ENCODE data around the gene RANBP10.
"Not testable (repeated sequence)": the region's sequence is repeated elsewhere in the genome, so short reads cannot be mapped to it uniquely, and the experiment has no call there.

Gene RANBP10

DNA sequence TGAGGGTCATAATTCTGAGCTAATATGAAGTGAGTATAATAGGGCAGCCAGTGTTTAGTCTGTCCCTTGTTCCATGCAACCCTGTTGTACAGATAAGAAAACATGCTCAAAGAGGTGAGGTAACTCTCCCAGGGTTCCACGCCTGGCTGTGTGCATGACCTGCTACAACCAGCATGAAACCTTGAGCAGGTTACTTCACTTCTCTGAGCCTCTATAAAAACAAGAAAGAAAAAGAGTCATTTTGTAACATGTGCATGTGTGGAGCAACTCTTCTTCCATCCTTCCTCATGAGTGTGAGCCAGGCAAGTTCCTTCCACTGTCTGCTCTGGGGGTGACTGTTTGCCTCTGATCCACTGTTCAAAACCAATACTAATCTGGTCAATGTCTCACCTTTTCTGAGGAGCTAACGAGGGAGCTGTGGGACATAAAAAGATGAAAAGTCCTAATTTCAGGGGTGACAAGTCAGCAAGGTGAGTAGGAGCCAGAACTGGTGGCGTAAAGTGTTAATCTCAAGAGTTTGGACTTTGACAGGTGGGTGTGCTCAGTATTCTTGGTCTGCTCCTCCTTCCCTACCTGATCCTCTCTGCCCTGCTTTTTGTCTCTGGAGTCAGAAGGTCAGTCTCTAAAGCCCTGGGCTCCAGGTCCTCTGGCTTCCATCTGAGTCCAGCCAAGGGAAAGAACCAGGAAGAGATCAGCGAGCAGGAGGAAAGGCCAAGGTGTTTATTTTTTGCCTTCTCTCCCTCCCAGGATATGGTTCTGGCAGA is 108.8 kb downstream of the RANBP10 start:
- H3K4me3 ChIP-seq (ENCODE audit: low read depth, low read length) = no peak overlapping the region
- TF ChIP-seq, protein P1, sequence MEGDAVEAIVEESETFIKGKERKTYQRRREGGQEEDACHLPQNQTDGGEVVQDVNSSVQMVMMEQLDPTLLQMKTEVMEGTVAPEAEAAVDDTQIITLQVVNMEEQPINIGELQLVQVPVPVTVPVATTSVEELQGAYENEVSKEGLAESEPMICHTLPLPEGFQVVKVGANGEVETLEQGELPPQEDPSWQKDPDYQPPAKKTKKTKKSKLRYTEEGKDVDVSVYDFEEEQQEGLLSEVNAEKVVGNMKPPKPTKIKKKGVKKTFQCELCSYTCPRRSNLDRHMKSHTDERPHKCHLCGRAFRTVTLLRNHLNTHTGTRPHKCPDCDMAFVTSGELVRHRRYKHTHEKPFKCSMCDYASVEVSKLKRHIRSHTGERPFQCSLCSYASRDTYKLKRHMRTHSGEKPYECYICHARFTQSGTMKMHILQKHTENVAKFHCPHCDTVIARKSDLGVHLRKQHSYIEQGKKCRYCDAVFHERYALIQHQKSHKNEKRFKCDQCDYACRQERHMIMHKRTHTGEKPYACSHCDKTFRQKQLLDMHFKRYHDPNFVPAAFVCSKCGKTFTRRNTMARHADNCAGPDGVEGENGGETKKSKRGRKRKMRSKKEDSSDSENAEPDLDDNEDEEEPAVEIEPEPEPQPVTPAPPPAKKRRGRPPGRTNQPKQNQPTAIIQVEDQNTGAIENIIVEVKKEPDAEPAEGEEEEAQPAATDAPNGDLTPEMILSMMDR (conservative IDR thresholded peaks at IDR 0.05; ENCODE audit: low read depth, low read length) = no peak
- no peak for DNase-seq (ENCODE audit: low read depth)

DNA sequence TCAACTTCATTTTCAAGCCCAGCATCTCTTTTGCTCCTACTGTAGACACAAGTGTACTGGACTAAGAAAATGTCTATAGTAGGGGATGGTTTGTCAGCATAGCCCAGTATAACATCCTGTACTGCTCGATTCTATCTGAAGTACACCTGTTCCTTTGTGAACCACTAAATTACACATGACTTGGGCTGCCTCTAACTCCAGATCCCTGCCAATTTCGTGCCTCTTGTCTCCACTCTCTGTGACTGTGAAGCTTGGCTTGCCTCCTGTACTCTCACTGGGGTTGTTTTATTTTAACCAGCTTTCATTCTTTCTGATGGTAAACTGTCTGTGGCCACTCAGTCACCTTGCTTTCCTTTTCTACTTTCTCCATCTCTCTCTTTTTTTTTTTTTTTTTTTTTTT is 111.7 kb downstream of the RANBP10 start:
- H3K4me3 ChIP-seq (ENCODE audit: low read depth, low read length) = no peak overlapping the region
- DNase-seq (ENCODE audit: low read depth) = no peak
- TF ChIP-seq, protein P1 (conservative IDR thresholded peaks at IDR 0.05; ENCODE audit: low read depth, low read length) = no peak

DNA sequence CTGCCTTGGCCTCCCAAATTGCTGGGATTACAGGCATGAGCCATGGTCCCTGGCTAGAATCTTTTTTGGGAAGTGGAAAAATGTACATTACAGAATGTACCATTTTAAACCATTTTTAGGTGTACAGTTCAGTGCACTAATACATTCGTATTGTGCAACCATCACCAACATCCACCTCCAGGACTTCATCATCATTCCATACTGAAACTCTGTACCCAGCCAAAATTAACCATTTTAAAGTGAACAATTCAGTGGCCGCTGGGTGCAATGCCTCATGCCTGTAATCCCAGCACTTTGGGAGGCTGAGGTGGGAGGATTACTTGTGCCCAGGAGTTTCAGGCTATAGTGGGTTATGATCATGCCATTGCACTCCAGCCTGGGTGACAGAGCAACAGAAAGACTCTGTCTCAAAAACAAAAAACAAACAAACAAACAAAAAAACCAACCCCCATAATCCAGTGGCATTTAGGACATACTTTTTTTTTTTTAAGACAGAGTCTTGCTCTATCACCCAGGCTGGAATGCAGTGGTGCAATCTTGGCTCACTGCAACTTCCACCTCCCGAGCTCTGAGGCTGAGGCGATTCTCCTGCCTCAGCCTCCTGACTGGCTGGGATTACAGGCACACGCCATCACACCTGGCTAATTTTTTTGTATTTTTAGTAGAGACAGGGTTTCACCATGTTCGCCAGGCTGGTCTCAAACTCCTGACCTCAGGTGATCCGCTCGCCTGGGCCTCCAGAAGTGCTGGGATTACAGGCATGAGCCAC is 112.7 kb downstream of the RANBP10 start:
- DNase-seq (ENCODE audit: low read depth); H3K4me3 ChIP-seq (ENCODE audit: low read depth, low read length): not testable (repeated sequence)

DNA sequence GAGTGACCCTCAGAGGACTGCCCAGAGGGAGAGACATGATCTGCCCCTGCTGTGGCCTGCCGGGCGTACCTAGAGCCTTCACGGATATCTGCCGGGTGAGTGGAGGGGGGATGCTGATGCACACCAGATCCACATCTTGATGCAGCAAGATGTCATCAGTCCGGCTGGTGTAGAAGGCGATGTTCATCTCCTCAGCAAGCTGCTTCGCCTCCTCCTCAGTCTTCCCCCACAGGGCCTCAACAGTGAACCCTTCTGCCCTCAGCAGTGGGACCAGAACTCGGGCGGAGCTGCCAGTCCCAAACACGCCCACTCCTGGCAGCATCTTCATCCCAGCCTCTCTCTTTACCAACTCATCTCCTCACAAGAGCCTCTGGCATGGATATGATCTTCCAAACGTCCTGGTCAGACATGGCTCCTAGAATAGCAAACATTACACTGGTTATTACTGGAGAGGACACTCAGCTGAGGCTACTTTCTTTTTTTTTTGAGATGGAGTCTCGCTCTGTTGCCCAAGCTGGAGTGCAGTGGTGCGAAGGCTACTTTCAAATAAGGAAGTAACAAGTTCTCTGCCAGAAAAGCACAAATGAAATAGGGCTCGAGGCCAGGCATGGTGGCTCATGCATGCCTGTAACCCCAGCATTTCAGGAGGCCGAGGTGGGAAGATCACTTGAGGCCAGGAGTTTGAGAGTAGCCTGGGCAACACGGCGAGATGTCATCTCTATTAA is 120.8 kb downstream of the RANBP10 start:
- TF ChIP-seq, protein P1 (conservative IDR thresholded peaks at IDR 0.05; ENCODE audit: low read depth, low read length) = no peak
- no peak overlapping the region for H3K4me3 ChIP-seq (ENCODE audit: low read depth, low read length)
- no peak for DNase-seq (ENCODE audit: low read depth)

DNA sequence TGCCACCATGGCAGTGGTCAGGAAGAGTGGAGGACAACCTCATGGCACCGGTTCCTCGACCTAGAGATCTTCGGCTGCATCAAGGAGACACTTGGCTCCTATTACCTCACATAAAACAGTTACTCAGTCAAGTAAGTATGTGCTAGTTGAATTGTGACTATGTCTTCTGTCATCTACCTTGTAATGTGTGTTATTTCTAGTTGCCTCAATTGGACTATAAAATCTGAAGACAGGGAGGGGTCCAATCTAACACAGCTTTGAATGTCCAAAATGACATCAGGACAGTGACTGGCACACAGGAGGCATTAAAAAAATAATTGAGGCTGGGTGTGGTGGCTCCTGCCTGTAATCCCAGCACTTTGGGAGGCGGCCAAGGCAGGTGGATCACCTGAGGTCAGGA is 122.6 kb downstream of the RANBP10 start:
- TF ChIP-seq, protein P1 (conservative IDR thresholded peaks at IDR 0.05; ENCODE audit: low read depth, low read length) = no peak
- H3K4me3 ChIP-seq (ENCODE audit: low read depth, low read length) = no peak overlapping the region
- no peak for DNase-seq (ENCODE audit: low read depth)

DNA sequence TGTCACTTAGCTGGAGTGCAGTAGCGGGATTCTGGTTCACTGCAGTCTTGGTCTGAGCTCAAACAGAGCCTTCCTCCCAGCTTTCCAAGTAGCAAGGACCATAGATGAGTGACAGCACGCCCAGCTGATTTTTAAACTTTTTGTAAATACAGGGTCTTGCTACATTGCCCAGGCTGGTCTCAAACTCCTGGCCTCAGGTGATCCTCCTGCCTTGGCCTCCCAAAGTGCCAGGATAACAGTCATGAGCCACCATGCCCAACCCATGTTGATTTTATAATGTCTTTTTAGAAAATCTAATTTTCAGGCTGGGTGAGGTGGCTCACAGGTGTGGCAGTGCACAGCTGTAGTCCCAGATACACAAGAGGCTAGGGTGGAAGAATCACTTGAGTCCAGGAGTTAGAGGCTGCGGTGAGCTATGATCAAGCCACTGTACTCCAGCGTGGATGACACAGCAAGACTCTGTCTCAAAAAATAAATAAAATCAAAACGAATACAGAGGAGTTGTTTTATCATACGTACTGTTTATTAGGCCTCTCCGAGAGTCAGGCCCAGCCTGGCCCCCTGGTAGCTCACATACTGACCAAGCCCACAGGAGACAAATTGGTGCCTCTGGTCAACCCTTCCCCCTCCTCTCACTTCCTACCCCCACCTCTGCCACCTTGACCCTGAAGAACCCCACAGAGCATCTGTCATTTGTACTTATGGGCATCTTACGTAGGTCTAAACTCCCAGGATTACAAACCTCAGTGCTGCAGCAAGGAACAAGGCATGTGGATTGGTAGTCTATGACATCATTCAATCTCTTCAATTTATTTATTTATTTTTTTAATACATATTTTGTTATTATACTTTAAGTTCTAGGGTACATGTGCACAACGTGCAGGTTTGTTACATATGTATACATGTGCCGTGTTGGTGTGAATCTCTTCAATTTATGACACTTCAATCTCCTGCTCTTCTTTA is 126.1 kb downstream of the RANBP10 start:
- no peak for DNase-seq (ENCODE audit: low read depth)
- TF ChIP-seq, protein P1 (conservative IDR thresholded peaks at IDR 0.05; ENCODE audit: low read depth, low read length) = no peak
- no peak overlapping the region for H3K4me3 ChIP-seq (ENCODE audit: low read depth, low read length)
